Stomach (tissue), 4 donors: ENCODE data around the gene SLC49A4.

Experiments
- CTCF ChIP-seq, 7 experiments: fragments of 450-650 bp in 4 of 7; fragments of 200-600 bp in 3 of 7; sonication (generic) in 3 of 7; IDR thresholded peaks; one replicate each; pipeline ENCODE4 v1.5.1; 2016 to 2019; ENCODE audit warnings: antibody characterized with exemption in 7 of 7, control low read depth in 2 of 7, mild to moderate bottlenecking in 1 of 7
- POLR2A ChIP-seq, 4 donors: fragments of 450-650 bp; IDR thresholded peaks; one replicate each; pipeline ENCODE4 v1.6.1; 2016; ENCODE audit warnings: antibody characterized with exemption in 4 of 4, control low read depth in 2 of 4, mild to moderate bottlenecking in 1 of 4, moderate library complexity in 1 of 4

- TF ChIP-seq CTCF (IDR thresholded peaks at IDR 0.05): no peak
- no peak for TF ChIP-seq POLR2A (IDR thresholded peaks at IDR 0.05)
These were observed 64.3 kb downstream of the SLC49A4 start for GRCh38 chr3:122859021-122859805.
